Sciatic nerve (tissue), 2 donors: ENCODE results near the gene TNN. TPM values are rescaled to one million over a fixed set of nuclear protein-coding genes. Genes with fewer than 3 reads are reported as not detected.

Experiments used
- ATAC-seq: fragments of 200-7000 bp; cut with Tn5 transposase; one replicate; pipeline ENCODE4 v1.9.1; 2020; ENCODE audit warnings: mild to moderate bottlenecking, moderate library complexity
- DNase-seq: peaks from one replicate; pipeline ENCODE4 v3.0.0-alpha.2; 2020; ENCODE audit warnings: low spot score
- intact Hi-C: fragments of 100-400 bp; cut with DNase I; formaldehyde crosslinking; loops from one replicate; pipeline ENCODE4 v1.14.2; 2022
- total RNA-seq: library from RNA; stranded (reverse); fragmentation: NEBNext Ultra II Directional; extraction: Animal tissue kit (Norgen Biotek cat#: 25700); gene quantifications from one replicate; pipeline ENCODE4 v1.2.1, GENCODE V29; 2021
- donor health status: DM: no; HTN: no; CAD: no.
- donor health status: DM: no; HTN: no; CAD: no.

Gene TNN
- total RNA-seq, 1 donor from 2014 or later, result 1.1 TPM

GRCh38 chr1:175164751-175165150 is 97.1 kb downstream of the TNN start:
- ATAC-seq (no peak), DNase-seq (no peak)
- intact Hi-C loops, result no loop called here

- intact Hi-C loops, result no loop called here
- DNase-seq (no peak), ATAC-seq (no peak)
Measured at GRCh38 chr1:175166746-175167145, 99.1 kb downstream of the TNN start.

DNA sequence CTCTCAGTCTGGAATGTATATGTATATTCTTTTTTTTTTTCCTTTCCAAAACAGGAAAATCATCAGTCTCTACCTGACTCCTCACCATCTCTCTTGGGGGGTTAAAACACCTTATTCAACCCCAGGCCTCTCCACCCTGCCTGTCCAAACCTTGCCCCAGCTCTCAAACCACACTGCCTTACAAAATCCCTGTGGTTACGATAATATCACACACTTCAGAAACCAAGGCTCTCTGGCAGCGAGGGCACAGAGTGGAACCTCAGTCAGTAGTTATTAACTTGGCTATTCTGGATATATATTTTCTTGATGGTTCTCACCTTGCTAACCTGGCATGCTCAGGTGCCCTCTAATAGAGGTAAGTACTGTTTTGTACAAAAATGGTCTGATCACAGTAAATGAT is 100.2 kb downstream of the TNN start:
- no peak for ATAC-seq
- intact Hi-C loops, result no loop called here
- no peak for DNase-seq

- ATAC-seq, result no peak
- no peak for DNase-seq
- intact Hi-C loops, result no loop called here
Measured at GRCh38 chr1:175168782-175169181, 101.1 kb downstream of the TNN start.

GRCh38 chr1:175169286-175170018 is 101.8 kb downstream of the TNN start:
- ATAC-seq (peak; percentile 80), DNase-seq (no peak)
- intact Hi-C loops, result no loop called here

- ATAC-seq, result no peak
- DNase-seq, result no peak
- intact Hi-C loops, result no loop called here
Measured at GRCh38 chr1:175171036-175171913, 103.6 kb downstream of the TNN start.

GRCh38 chr1:175172503-175172902 is 104.9 kb downstream of the TNN start:
- DNase-seq (no peak), ATAC-seq (no peak)
- intact Hi-C loops, result no loop called here

GRCh38 chr1:175173531-175173930 is 105.9 kb downstream of the TNN start:
- intact Hi-C loops, result no loop called here
- ATAC-seq (no peak), DNase-seq (no peak)

GRCh38 chr1:175174309-175175102 is 106.9 kb downstream of the TNN start:
- no peak for ATAC-seq
- intact Hi-C loops, result no loop called here
- no peak for DNase-seq

GRCh38 chr1:175176246-175176645 is 108.6 kb downstream of the TNN start:
- ATAC-seq, result no peak
- no peak for DNase-seq
- intact Hi-C loops, result no loop called here

GRCh38 chr1:175178056-175178455 is 110.4 kb downstream of the TNN start:
- DNase-seq (no peak), ATAC-seq (no peak)
- intact Hi-C loops, result no loop called here

DNA sequence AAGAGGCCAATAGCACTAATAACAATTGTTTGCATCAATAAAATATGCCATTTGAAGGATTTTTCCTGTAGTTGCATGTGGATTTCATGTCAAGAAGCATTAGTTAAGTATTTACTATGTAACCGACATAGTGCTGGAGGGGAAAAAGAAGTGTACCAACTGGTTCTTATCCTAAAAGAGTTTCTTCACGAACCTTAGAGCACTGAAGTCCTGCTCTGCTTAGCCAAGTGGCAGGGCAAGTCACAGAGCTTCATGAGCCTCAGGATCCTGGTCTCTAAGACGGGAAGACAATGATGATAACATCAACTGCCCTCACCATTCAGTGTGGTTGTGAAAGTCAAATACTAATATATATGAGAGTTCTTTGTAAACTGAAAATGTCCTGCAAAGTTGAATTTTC is 110.8 kb downstream of the TNN start:
- ATAC-seq (no peak), DNase-seq (no peak)

DNA sequence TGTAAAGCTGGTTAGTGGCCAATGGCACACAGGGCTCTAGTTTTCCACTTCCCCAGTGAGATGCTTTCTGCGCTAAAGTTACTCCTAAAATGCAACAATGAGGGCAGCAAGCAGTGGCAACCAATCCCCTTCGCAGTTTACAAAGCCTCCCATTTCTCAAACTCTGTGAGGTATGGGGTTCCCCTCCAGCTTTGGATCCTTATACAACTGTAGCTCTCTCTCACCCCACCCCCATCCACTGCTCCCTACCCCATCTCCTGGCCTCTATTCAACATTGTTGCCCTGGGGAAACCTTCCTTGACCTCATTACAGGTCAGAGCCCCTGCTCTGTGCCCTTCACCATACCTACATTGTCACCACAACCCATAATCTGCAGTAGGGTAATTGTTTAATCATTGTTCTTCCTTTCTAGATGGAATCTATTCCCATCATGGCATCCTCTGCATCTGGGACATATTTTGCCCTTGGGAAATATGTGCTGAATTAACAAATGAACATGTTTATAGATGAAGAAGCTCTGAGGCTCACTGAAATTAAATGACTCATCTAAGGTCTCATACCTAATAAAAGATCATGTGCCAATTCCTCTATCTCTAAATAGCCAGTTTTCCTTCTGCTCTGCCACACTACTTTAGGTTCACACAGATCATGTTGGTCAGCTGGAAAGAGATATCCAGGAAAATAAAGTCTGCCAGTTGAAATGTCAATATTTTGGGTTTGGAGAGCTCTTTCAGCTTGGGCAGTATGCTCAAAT is 112.4 kb downstream of the TNN start:
- intact Hi-C loops, result no loop called here

More for the DNA sequence above, 110.8 kb downstream of the TNN start:
- intact Hi-C loops, result no loop called here

DNA sequence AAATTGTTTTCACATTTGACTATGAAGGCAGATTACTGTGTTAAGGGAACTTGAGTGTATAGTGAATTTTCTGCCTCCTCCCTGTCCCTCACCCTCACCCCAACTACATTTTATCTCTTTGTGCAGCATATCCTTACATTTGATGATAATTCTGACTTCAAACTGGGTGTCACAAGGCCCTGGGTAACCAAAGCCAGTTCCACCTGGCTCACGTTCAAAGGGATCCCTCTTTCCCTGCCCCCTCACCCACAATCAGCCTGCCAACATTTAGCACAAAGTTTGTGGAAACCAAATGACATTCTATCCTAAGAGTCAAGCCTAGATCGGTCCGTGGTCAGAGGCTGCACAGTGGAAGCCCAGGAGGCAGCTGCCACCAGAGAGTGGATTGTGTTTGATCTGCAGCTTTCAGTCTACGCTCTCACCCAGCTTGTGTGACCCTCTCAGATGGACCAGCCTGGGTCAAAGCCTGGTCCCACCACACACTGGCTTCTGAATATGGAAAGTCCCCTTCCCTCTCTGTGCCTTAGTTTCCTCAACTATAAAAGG is 114.6 kb downstream of the TNN start:
- intact Hi-C loops, result no loop called here
- no peak for ATAC-seq
- no peak for DNase-seq

More for the DNA sequence above, 112.4 kb downstream of the TNN start:
- ATAC-seq, result no peak
- no peak for DNase-seq

GRCh38 chr1:175183586-175183985 is 116.0 kb downstream of the TNN start:
- ATAC-seq (no peak), DNase-seq (no peak)
- intact Hi-C loops, result no loop called here

GRCh38 chr1:175185903-175186302 is 118.3 kb downstream of the TNN start:
- ATAC-seq, result no peak
- DNase-seq, result no peak
- intact Hi-C loops, result no loop called here

DNA sequence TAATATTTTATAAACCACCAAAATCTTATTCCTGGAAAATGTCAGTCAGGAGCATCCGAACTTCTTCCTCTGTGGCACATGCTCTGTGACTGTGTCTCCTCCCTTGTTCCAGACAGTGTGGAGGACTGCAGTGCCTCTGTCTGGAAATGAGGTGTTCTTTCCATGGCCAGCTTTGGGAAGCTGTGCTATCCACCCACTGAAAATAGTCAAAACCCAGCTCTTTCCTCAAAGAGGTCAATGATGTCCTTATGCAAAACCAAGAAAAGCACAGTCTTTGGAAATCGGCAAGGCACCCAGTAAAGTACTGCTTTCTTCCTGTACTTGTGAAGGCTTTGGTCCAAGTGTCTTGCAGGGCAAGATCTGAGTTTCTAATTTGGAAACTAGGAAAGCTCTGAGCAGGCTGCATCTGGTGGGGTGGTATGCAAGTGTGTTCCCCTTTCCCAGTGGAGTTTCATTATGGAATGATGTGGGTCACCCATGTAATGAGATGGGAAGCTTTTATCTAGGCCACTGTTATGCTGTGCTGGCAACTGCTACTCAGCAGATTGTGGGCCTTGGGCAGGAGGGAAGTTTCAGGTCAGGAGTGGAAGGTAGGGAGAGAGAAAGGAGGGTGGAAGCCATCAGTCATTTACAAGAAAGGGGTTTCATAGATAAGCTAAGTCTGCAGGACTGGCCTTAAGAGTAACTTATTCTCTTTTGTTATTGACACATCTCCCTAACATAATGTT is 119.0 kb downstream of the TNN start:
- ATAC-seq, result peak; percentile 60
- no peak for DNase-seq
- intact Hi-C loops, result no loop called here

DNA sequence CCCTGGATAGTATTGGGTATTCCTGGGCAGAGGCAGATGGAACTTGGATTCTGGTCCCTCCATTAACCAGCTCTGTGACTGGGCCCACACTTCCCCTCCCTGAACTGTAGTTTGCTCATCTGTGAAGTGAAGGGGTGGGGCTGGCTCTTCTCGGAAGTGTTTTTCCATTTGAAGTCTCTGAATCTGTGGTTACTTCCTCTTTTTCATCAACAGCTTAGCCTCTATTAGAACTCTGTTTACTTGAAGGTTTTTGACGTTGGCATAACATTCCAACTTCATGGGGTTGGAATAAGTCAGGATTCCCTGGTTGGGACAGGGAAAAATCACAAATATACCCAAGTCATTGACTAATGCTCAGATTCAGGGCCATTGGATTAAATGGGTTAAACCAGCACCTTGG is 121.3 kb downstream of the TNN start:
- intact Hi-C loops, result no loop called here
- DNase-seq (no peak), ATAC-seq (no peak)
